ENCODE measurements around the gene IL1RAP. TPM values are rescaled to one million over a fixed set of nuclear protein-coding genes. Genes with fewer than 3 reads are reported as not detected.

The IL1RAP gene
- total RNA-seq, 1 experiment from 2014 or later: 22.5 TPM

Other genes starting within 250 kb of the IL1RAP start
- gene CLDN1, start 191.6 kb upstream of the IL1RAP start, total RNA-seq (2014; rRNA removed; shearing (Covaris generic)): 0.59 and 1.3 TPM in 2 replicates
- gene CLDN16, start 125.9 kb upstream of the IL1RAP start, total RNA-seq (2014; rRNA removed; shearing (Covaris generic)): not detected in 2 replicates
- gene TMEM207, start 64.2 kb upstream of the IL1RAP start, total RNA-seq (2014; rRNA removed; shearing (Covaris generic)): not detected in 2 replicates